Measurements from ENCODE around the gene DAB2IP.
A peak's percentile ranks its signal among the peaks of the same experiment; 100 is the strongest.

DAB2IP gene

GRCh38 chr9:121769939-121770338 is 118.5 kb downstream of the DAB2IP start:
- Histone ChIP-seq H3K79me1 (ENCODE audit: low read length) (peaks cover 2% of the 10 kb centered on the region), H3K23ac (ENCODE audit: low read length) (no peak overlapping the region), H4K91ac (ENCODE audit: low read depth, low read length) (no peak overlapping the region), H3K4me3 (ENCODE audit: low read depth, low read length) (no peak overlapping the region), H3K36me3 (ENCODE audit: control insufficient read depth in 1 of 2, insufficient read depth in 2 of 2, low read length in 2 of 2) (peaks cover 75% of the 10 kb centered on the region in 2 experiments), H3K14ac (ENCODE audit: low read length) (no peak overlapping the region), H2AFZ (ENCODE audit: insufficient read depth, low read length, poor library complexity) (no peak overlapping the region), H3K9me3 (ENCODE audit: insufficient read depth, low read depth, low read length) (peaks cover 2% of the 10 kb centered on the region), H2AK5ac (ENCODE audit: low read length) (no peak overlapping the region), H3K4me1 (ENCODE audit: control insufficient read depth in 1 of 2, insufficient read depth in 2 of 2, low read length in 2 of 2) (peaks cover 11 to 17% of the 10 kb centered on the region in 2 experiments), H3K27me3 (ENCODE audit: insufficient read depth, low read length) (no peaks in the 10 kb centered on the region), H3K27ac (ENCODE audit: low read depth, low read length) (no peak overlapping the region), H4K12ac (ENCODE audit: low read depth, low read length) (no peak overlapping the region), H2BK12ac (ENCODE audit: low read length) (no peak overlapping the region), H4K8ac (ENCODE audit: low read depth, low read length) (no peak overlapping the region), H2BK5ac (ENCODE audit: low read depth, low read length, poor library complexity) (no peak overlapping the region), H2BK120ac (ENCODE audit: insufficient read depth, low read length, poor library complexity) (no peak overlapping the region), H3K4ac (ENCODE audit: low read depth, low read length) (no peak overlapping the region), H3K9ac (ENCODE audit: low read length) (no peak overlapping the region), H3K4me2 (ENCODE audit: low read length) (no peak overlapping the region), H3K18ac (ENCODE audit: low read length) (no peak overlapping the region), H3K79me2 (ENCODE audit: control insufficient read depth, insufficient read depth, low read length, poor library complexity) (no peaks in the 10 kb centered on the region)
- WGBS (ENCODE audit: extremely low coverage, insufficient coverage, insufficient read length): no CpG with 5 or more reads among the region's 4 CpGs
- DNase-seq: no peak

- Histone ChIP-seq H4K12ac (ENCODE audit: low read depth, low read length) (no peak overlapping the region), H3K79me2 (ENCODE audit: control insufficient read depth, insufficient read depth, low read length, poor library complexity) (no peaks in the 10 kb centered on the region), H3K18ac (ENCODE audit: low read length) (no peak overlapping the region), H3K9ac (ENCODE audit: low read length) (peak overlapping the region; percentile 12), H3K79me1 (ENCODE audit: low read length) (no peaks in the 10 kb centered on the region), H2BK12ac (ENCODE audit: low read length) (no peak overlapping the region), H3K14ac (ENCODE audit: low read length) (no peak overlapping the region), H3K27ac (ENCODE audit: low read depth, low read length) (no peak overlapping the region), H2AFZ (ENCODE audit: insufficient read depth, low read length, poor library complexity) (no peak overlapping the region), H3K4me1 (ENCODE audit: control insufficient read depth in 1 of 2, insufficient read depth in 2 of 2, low read length in 2 of 2) (peaks cover 4 to 10% of the 10 kb centered on the region in 2 experiments), H2AK5ac (ENCODE audit: low read length) (no peak overlapping the region), H2BK120ac (ENCODE audit: insufficient read depth, low read length, poor library complexity) (no peak overlapping the region), H4K91ac (ENCODE audit: low read depth, low read length) (no peak overlapping the region), H4K8ac (ENCODE audit: low read depth, low read length) (no peak overlapping the region), H3K4me3 (ENCODE audit: low read depth, low read length) (no peak overlapping the region), H3K36me3 (ENCODE audit: control insufficient read depth in 1 of 2, insufficient read depth in 2 of 2, low read length in 2 of 2) (peaks cover 82 to 83% of the 10 kb centered on the region in 2 experiments), H3K4ac (ENCODE audit: low read depth, low read length) (no peak overlapping the region), H3K9me3 (ENCODE audit: insufficient read depth, low read depth, low read length) (peaks cover 2% of the 10 kb centered on the region), H3K4me2 (ENCODE audit: low read length) (no peak overlapping the region), H3K23ac (ENCODE audit: low read length) (no peak overlapping the region), H2BK5ac (ENCODE audit: low read depth, low read length, poor library complexity) (no peak overlapping the region), H3K27me3 (ENCODE audit: insufficient read depth, low read length) (no peaks in the 10 kb centered on the region)
- no CpG with 5 or more reads among the region's 10 CpGs for WGBS (ENCODE audit: extremely low coverage, insufficient coverage, insufficient read length)
- DNase-seq: no peak
Measured at GRCh38 chr9:121770415-121771273, 119.2 kb downstream of the DAB2IP start.

GRCh38 chr9:121771418-121771817 is 120.0 kb downstream of the DAB2IP start:
- WGBS (ENCODE audit: extremely low coverage, insufficient coverage, insufficient read length): no CpG with 5 or more reads among the region's 5 CpGs
- H3K27ac ChIP-seq (ENCODE audit: low read depth, low read length): no peak overlapping the region
- H3K4me2 ChIP-seq (ENCODE audit: low read length): no peak overlapping the region
- H3K9me3 ChIP-seq (ENCODE audit: insufficient read depth, low read depth, low read length): peaks cover 2% of the 10 kb centered on the region
- H3K27me3 ChIP-seq (ENCODE audit: insufficient read depth, low read length): no peaks in the 10 kb centered on the region
- no peaks in the 10 kb centered on the region for H3K79me1 ChIP-seq (ENCODE audit: low read length)
- H2AFZ ChIP-seq (ENCODE audit: insufficient read depth, low read length, poor library complexity): no peak overlapping the region
- H3K36me3 ChIP-seq (ENCODE audit: control insufficient read depth in 1 of 2, insufficient read depth in 2 of 2, low read length in 2 of 2): peaks cover 85 to 86% of the 10 kb centered on the region in 2 experiments
- no peak overlapping the region for H4K8ac ChIP-seq (ENCODE audit: low read depth, low read length)
- H4K91ac ChIP-seq (ENCODE audit: low read depth, low read length): no peak overlapping the region
- no peak overlapping the region for H2AK5ac ChIP-seq (ENCODE audit: low read length)
- H4K12ac ChIP-seq (ENCODE audit: low read depth, low read length): no peak overlapping the region
- DNase-seq: no peak
- H3K4me3 ChIP-seq (ENCODE audit: low read depth, low read length): no peak overlapping the region
- H3K23ac ChIP-seq (ENCODE audit: low read length): no peak overlapping the region
- H3K79me2 ChIP-seq (ENCODE audit: control insufficient read depth, insufficient read depth, low read length, poor library complexity): no peaks in the 10 kb centered on the region
- H3K18ac ChIP-seq (ENCODE audit: low read length): no peak overlapping the region
- H3K4ac ChIP-seq (ENCODE audit: low read depth, low read length): no peak overlapping the region
- H3K14ac ChIP-seq (ENCODE audit: low read length): no peak overlapping the region
- no peak overlapping the region for H3K9ac ChIP-seq (ENCODE audit: low read length)
- no peak overlapping the region for H2BK5ac ChIP-seq (ENCODE audit: low read depth, low read length, poor library complexity)
- no peak overlapping the region for H2BK120ac ChIP-seq (ENCODE audit: insufficient read depth, low read length, poor library complexity)
- H3K4me1 ChIP-seq (ENCODE audit: control insufficient read depth in 1 of 2, insufficient read depth in 2 of 2, low read length in 2 of 2): peaks cover 3% of the 10 kb centered on the region in 2 experiments
- no peak overlapping the region for H2BK12ac ChIP-seq (ENCODE audit: low read length)

GRCh38 chr9:121771851-121772599 is 120.6 kb downstream of the DAB2IP start:
- Histone ChIP-seq H3K79me2 (ENCODE audit: control insufficient read depth, insufficient read depth, low read length, poor library complexity) (no peaks in the 10 kb centered on the region), H3K9ac (ENCODE audit: low read length) (no peak overlapping the region), H3K79me1 (ENCODE audit: low read length) (no peaks in the 10 kb centered on the region), H3K27me3 (ENCODE audit: insufficient read depth, low read length) (no peaks in the 10 kb centered on the region), H3K36me3 (ENCODE audit: control insufficient read depth in 1 of 2, insufficient read depth in 2 of 2, low read length in 2 of 2) (peaks cover 84 to 89% of the 10 kb centered on the region in 2 experiments), H3K27ac (ENCODE audit: low read depth, low read length) (no peak overlapping the region), H3K4me2 (ENCODE audit: low read length) (no peak overlapping the region), H2AK5ac (ENCODE audit: low read length) (no peak overlapping the region), H3K18ac (ENCODE audit: low read length) (no peak overlapping the region), H3K23ac (ENCODE audit: low read length) (no peak overlapping the region), H4K8ac (ENCODE audit: low read depth, low read length) (no peak overlapping the region), H2BK120ac (ENCODE audit: insufficient read depth, low read length, poor library complexity) (no peak overlapping the region), H3K4me3 (ENCODE audit: low read depth, low read length) (no peak overlapping the region), H4K12ac (ENCODE audit: low read depth, low read length) (no peak overlapping the region), H2AFZ (ENCODE audit: insufficient read depth, low read length, poor library complexity) (no peak overlapping the region), H4K91ac (ENCODE audit: low read depth, low read length) (no peak overlapping the region), H3K4ac (ENCODE audit: low read depth, low read length) (no peak overlapping the region), H3K4me1 (ENCODE audit: control insufficient read depth in 1 of 2, insufficient read depth in 2 of 2, low read length in 2 of 2) (peaks cover 3% of the 10 kb centered on the region in 2 experiments), H2BK12ac (ENCODE audit: low read length) (no peak overlapping the region), H3K14ac (ENCODE audit: low read length) (no peak overlapping the region), H2BK5ac (ENCODE audit: low read depth, low read length, poor library complexity) (no peak overlapping the region), H3K9me3 (ENCODE audit: insufficient read depth, low read depth, low read length) (peaks cover 2% of the 10 kb centered on the region)
- no CpG with 5 or more reads among the region's 16 CpGs for WGBS (ENCODE audit: extremely low coverage, insufficient coverage, insufficient read length)
- DNase-seq: no peak

Data from trophoblast cell (in vitro differentiated cells and primary cell).